ENCODE data around the gene FILIP1L. TPM values are rescaled to one million over a fixed set of nuclear protein-coding genes. Genes with fewer than 3 reads are reported as not detected.
A peak's percentile ranks its signal among the peaks of the same experiment; 100 is the strongest.

Gene FILIP1L
- total RNA-seq, 1 donor from 2014 or later = 29.2 TPM

DNA sequence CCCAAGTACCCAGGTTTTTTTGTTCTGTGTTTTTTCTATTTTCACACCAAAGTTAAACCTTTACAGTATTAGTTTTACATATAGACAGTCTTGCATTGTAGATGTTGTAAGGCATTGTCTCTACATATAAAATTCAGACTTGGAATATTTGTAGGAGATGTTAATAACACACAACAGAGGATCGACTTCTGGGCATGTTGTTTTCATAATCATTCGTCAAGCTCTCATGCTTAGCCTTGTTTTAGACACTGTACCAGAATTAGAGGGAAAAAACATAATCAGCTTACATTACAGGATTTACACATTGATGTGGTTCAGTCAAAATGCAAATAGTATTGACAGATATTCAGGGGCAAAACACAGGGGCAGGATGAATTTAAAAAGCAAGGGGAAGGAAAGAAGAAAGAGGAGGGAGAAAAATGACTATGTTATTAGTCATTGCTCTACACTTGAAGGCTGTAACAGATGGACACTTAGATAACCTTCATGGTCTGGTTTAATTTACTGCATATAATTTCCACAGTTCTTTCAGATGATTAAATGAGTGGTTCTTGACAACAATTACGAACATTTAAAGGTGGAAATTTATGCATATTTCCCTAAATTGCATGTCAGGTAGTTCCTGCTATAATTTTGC lies 289.2 kb downstream of the FILIP1L start:
- Histone ChIP-seq H3K4me1 (ENCODE audit: control insufficient read depth in 3 of 3, insufficient read depth in 3 of 3, low read length in 3 of 3) (peaks cover 0 to 15% (median 0%) of the 10 kb centered on the region in 3 donors), H3K36me3 (ENCODE audit: control insufficient read depth in 3 of 3, insufficient read depth in 3 of 3, low read length in 3 of 3) (peaks cover 5 to 9% (median 8%) of the 10 kb centered on the region in 3 donors), H3K4me3 (ENCODE audit: low read length in 3 of 3) (no peak overlapping the region), H3K27ac (ENCODE audit: low read depth, low read length) (no peak overlapping the region), H3K27me3 (ENCODE audit: control insufficient read depth in 3 of 3, insufficient read depth in 3 of 3, low read length in 3 of 3) (no peaks in the 10 kb centered on the region), H3K9me3 (ENCODE audit: control insufficient read depth in 3 of 3, low read length in 3 of 3) (no peaks in the 10 kb centered on the region), H3K9ac (ENCODE audit: low read depth in 1 of 3, low read length in 3 of 3) (no peak overlapping the region)

DNA sequence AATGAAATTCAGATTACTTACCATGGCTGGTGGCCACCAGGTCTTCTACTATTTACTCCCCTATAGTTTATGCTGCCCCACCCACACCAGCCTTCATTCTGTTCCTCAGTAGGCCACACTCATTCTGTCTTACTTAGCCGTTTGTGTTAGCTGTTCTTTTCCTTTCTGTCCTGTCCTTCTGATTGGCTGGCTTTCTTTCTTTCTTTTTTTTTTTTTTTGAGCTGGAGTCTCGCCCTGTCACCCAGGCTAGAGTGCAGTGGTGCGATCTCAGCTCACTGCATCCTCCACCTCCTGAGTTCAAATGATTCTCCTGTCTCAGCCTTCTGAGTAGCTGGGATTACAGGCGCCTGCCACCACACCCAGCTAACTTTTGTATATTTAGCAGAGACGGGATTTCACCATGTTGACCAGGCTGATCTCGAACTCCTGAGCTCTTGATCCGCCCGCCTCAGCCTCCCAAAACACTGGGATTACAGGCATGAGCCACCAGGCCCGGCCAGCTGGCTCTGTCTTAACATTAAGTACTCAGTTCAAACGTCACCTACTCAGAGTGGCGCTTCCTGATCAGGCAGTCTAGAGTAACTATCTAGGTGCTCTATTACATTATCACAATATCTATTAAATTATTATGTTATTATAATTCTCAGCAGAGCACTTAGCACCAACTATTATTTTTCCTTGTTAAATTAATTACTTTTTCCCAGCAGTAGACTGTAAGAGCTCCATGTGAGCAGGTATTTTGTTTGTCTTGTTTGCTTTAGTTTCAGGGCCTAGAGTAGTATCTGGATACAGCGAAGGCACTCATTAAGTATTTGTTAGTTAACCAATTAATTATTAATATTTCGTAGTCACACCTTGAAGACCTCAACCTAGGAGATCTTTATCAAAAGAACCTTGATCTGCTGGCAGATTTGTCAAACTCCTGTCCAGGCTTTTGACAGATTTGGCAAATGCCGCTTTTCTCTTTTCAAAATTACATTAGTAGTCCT lies 290.3 kb downstream of the FILIP1L start:
- peaks cover 0 to 3% (median 1%) of the 10 kb centered on the region in 3 donors for H3K36me3 ChIP-seq (ENCODE audit: control insufficient read depth in 3 of 3, insufficient read depth in 3 of 3, low read length in 3 of 3)
- peaks cover under 1 to 18% (median 1%) of the 10 kb centered on the region in 3 donors for H3K4me1 ChIP-seq (ENCODE audit: control insufficient read depth in 3 of 3, insufficient read depth in 3 of 3, low read length in 3 of 3)
- no peaks in the 10 kb centered on the region for H3K9me3 ChIP-seq (ENCODE audit: control insufficient read depth in 3 of 3, low read length in 3 of 3)
- H3K27ac ChIP-seq (ENCODE audit: low read depth, low read length) = peak overlapping the region; percentile 3
- H3K9ac ChIP-seq (ENCODE audit: low read depth in 1 of 3, low read length in 3 of 3) = no peak overlapping the region
- no peak overlapping the region for H3K4me3 ChIP-seq (ENCODE audit: low read length in 3 of 3)
- H3K27me3 ChIP-seq (ENCODE audit: control insufficient read depth in 3 of 3, insufficient read depth in 3 of 3, low read length in 3 of 3) = no peaks in the 10 kb centered on the region

- Histone ChIP-seq H3K27me3 (ENCODE audit: control insufficient read depth in 3 of 3, insufficient read depth in 3 of 3, low read length in 3 of 3) (no peaks in the 10 kb centered on the region), H3K9me3 (ENCODE audit: control insufficient read depth in 3 of 3, low read length in 3 of 3) (no peaks in the 10 kb centered on the region), H3K4me1 (ENCODE audit: control insufficient read depth in 3 of 3, insufficient read depth in 3 of 3, low read length in 3 of 3) (peaks cover 9 to 38% (median 18%) of the 10 kb centered on the region in 3 donors), H3K27ac (ENCODE audit: low read depth, low read length) (peak overlapping the region; percentile 92), H3K4me3 (ENCODE audit: low read length in 3 of 3) (peak overlapping the region; percentile 84 to 99 (median 96)), H3K36me3 (ENCODE audit: control insufficient read depth in 3 of 3, insufficient read depth in 3 of 3, low read length in 3 of 3) (no peaks in the 10 kb centered on the region), H3K9ac (ENCODE audit: low read depth in 1 of 3, low read length in 3 of 3) (peak overlapping the region in 1 of 3 donors; percentile 60)
Measured at GRCh38 chr3:99818818-99819217, 295.5 kb downstream of the FILIP1L start.

DNA sequence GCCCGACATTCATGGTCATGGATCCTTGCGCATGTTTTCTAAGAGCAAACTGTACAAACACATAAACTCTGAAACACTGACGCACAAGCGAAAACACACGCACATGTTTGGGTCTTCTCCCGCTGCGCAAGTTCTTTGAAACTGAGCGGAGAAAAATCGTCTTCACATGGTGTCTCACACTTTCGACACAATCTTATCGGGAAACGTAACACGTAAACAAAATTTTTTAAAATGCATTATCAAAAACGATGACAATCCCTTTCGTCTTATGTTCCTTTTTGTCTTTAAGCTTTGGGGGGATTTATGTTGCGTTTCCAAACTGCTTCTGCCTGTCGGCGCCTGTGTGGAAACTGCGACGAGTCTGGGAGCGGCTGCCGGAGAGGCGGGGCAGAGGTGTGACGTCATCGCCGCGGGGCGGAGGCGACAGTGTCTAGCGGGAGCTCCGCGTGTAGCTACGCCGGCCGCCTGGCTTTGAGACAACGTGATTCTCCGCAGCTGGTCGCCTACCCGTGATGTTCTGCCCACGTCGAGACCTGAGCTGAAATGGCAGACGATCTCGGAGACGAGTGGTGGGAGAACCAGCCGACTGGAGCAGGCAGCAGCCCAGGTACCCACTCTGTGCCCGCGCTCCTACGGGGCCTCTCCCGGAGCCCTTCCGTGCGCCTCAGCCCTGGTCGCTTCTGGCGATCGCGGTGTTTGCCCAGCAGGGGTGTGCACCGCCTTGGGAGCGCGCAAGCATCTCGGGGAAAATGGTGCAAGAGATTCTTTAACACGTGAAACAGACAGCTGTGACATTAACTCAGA lies 296.7 kb downstream of the FILIP1L start, which contains the start of gene CMSS1:
TSS of gene CMSS1 (plus strand) at position 426 of the 804 bp plus-strand sequence.
- Histone ChIP-seq H3K4me3 (ENCODE audit: low read length in 3 of 3) (peak within 1 kb of the TSS; percentile 84 to 99 (median 96)), H3K9ac (ENCODE audit: low read depth in 1 of 3, low read length in 3 of 3) (peak within 1 kb of the TSS; percentile 82 to 98 (median 93)), H3K27ac (ENCODE audit: low read depth, low read length) (peak within 1 kb of the TSS; percentile 92), H3K36me3 (ENCODE audit: control insufficient read depth in 3 of 3, insufficient read depth in 3 of 3, low read length in 3 of 3) (no peaks in the 10 kb centered on the region), H3K9me3 (ENCODE audit: control insufficient read depth in 3 of 3, low read length in 3 of 3) (no peaks in the 10 kb centered on the region), H3K27me3 (ENCODE audit: control insufficient read depth in 3 of 3, insufficient read depth in 3 of 3, low read length in 3 of 3) (no peaks in the 10 kb centered on the region), H3K4me1 (ENCODE audit: control insufficient read depth in 3 of 3, insufficient read depth in 3 of 3, low read length in 3 of 3) (peaks cover 9 to 35% (median 18%) of the 10 kb centered on the region in 3 donors)

- H3K4me3 ChIP-seq (ENCODE audit: low read length in 3 of 3) = peak overlapping the region; percentile 84 to 99 (median 96)
- no peaks in the 10 kb centered on the region for H3K9me3 ChIP-seq (ENCODE audit: control insufficient read depth in 3 of 3, low read length in 3 of 3)
- no peaks in the 10 kb centered on the region for H3K27me3 ChIP-seq (ENCODE audit: control insufficient read depth in 3 of 3, insufficient read depth in 3 of 3, low read length in 3 of 3)
- H3K4me1 ChIP-seq (ENCODE audit: control insufficient read depth in 3 of 3, insufficient read depth in 3 of 3, low read length in 3 of 3) = peaks cover 9 to 32% (median 18%) of the 10 kb centered on the region in 3 donors
- H3K36me3 ChIP-seq (ENCODE audit: control insufficient read depth in 3 of 3, insufficient read depth in 3 of 3, low read length in 3 of 3) = no peaks in the 10 kb centered on the region
- H3K27ac ChIP-seq (ENCODE audit: low read depth, low read length) = peak overlapping the region; percentile 92
- H3K9ac ChIP-seq (ENCODE audit: low read depth in 1 of 3, low read length in 3 of 3) = peak overlapping the region; percentile 82 to 98 (median 93)
Measured at GRCh38 chr3:99817047-99817436, 297.3 kb downstream of the FILIP1L start.

GRCh38 chr3:99810403-99810802 lies 303.9 kb downstream of the FILIP1L start:
- no peaks in the 10 kb centered on the region for H3K9me3 ChIP-seq (ENCODE audit: control insufficient read depth in 3 of 3, low read length in 3 of 3)
- H3K27me3 ChIP-seq (ENCODE audit: control insufficient read depth in 3 of 3, insufficient read depth in 3 of 3, low read length in 3 of 3) = no peaks in the 10 kb centered on the region
- no peaks in the 10 kb centered on the region for H3K36me3 ChIP-seq (ENCODE audit: control insufficient read depth in 3 of 3, insufficient read depth in 3 of 3, low read length in 3 of 3)
- H3K27ac ChIP-seq (ENCODE audit: low read depth, low read length) = no peak overlapping the region
- H3K9ac ChIP-seq (ENCODE audit: low read depth in 1 of 3, low read length in 3 of 3) = no peak overlapping the region
- no peak overlapping the region for H3K4me3 ChIP-seq (ENCODE audit: low read length in 3 of 3)
- H3K4me1 ChIP-seq (ENCODE audit: control insufficient read depth in 3 of 3, insufficient read depth in 3 of 3, low read length in 3 of 3) = peaks cover 0 to 11% (median 4%) of the 10 kb centered on the region in 3 donors

GRCh38 chr3:99809565-99809964 lies 304.7 kb downstream of the FILIP1L start:
- Histone ChIP-seq H3K9ac (ENCODE audit: low read depth in 1 of 3, low read length in 3 of 3) (no peak overlapping the region), H3K27ac (ENCODE audit: low read depth, low read length) (no peak overlapping the region), H3K9me3 (ENCODE audit: control insufficient read depth in 3 of 3, low read length in 3 of 3) (no peaks in the 10 kb centered on the region), H3K27me3 (ENCODE audit: control insufficient read depth in 3 of 3, insufficient read depth in 3 of 3, low read length in 3 of 3) (no peaks in the 10 kb centered on the region), H3K4me3 (ENCODE audit: low read length in 3 of 3) (no peak overlapping the region), H3K4me1 (ENCODE audit: control insufficient read depth in 3 of 3, insufficient read depth in 3 of 3, low read length in 3 of 3) (peaks cover 0 to 11% (median 4%) of the 10 kb centered on the region in 3 donors), H3K36me3 (ENCODE audit: control insufficient read depth in 3 of 3, insufficient read depth in 3 of 3, low read length in 3 of 3) (no peaks in the 10 kb centered on the region)

DNA sequence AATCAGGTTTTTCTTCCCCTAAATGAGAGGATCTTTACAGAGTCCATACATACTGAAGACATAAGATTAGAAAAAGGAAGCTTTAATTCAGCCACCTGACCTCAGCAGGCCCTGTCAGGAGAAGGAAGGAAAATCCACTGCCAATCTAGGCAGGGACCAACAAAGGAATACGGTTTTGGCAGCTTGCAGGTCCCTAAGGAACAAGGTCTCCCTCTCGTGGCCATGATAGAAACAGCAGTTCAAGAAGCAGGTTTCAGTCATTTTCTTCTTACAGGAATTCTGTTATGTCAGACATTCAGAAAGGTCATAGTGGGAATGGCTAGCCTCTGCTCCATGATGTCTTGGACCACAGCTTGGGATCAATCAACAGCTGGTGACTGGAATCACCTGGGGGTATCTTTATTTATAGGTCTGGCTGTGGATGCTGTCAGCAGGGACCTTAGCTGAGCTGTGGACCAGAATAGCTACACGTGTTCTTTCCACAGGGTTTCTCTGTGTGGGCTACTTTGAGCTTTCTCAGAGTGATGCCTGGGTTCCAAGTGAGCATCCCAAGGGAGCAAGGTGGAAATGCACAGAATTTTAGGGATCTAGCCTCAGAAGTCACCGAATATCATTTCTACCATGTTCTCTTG lies 306.0 kb downstream of the FILIP1L start:
- Histone ChIP-seq H3K4me1 (ENCODE audit: control insufficient read depth in 3 of 3, insufficient read depth in 3 of 3, low read length in 3 of 3) (peaks cover 0 to 11% (median 4%) of the 10 kb centered on the region in 3 donors), H3K36me3 (ENCODE audit: control insufficient read depth in 3 of 3, insufficient read depth in 3 of 3, low read length in 3 of 3) (no peaks in the 10 kb centered on the region), H3K27ac (ENCODE audit: low read depth, low read length) (no peak overlapping the region), H3K9ac (ENCODE audit: low read depth in 1 of 3, low read length in 3 of 3) (no peak overlapping the region), H3K4me3 (ENCODE audit: low read length in 3 of 3) (no peak overlapping the region), H3K9me3 (ENCODE audit: control insufficient read depth in 3 of 3, low read length in 3 of 3) (no peaks in the 10 kb centered on the region), H3K27me3 (ENCODE audit: control insufficient read depth in 3 of 3, insufficient read depth in 3 of 3, low read length in 3 of 3) (no peaks in the 10 kb centered on the region)

DNA sequence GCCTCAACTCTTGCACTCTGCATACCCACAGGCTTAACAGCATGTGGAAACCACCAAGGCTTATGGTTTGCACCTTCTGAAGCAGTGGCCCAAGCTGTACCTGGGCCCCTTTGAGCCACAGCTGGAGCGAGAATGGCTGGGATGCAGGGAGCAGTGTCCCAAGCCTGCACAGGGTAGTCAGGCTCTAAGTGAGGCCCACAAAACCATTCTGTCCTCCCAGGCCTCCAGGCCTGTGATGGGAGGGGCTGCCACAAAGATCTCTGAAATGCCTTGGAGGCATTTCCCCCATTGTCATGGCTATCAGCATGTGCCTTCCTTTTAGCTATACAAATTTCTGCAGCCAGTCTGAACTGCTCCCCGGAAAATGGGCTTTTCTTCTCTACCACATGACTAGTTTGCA lies 309.1 kb downstream of the FILIP1L start:
- H3K4me3 ChIP-seq (ENCODE audit: low read length in 3 of 3) = no peak overlapping the region
- no peak overlapping the region for H3K27ac ChIP-seq (ENCODE audit: low read depth, low read length)
- no peaks in the 10 kb centered on the region for H3K27me3 ChIP-seq (ENCODE audit: control insufficient read depth in 3 of 3, insufficient read depth in 3 of 3, low read length in 3 of 3)
- no peak overlapping the region for H3K9ac ChIP-seq (ENCODE audit: low read depth in 1 of 3, low read length in 3 of 3)
- H3K4me1 ChIP-seq (ENCODE audit: control insufficient read depth in 3 of 3, insufficient read depth in 3 of 3, low read length in 3 of 3) = peaks cover 0 to 8% (median 4%) of the 10 kb centered on the region in 3 donors
- H3K9me3 ChIP-seq (ENCODE audit: control insufficient read depth in 3 of 3, low read length in 3 of 3) = no peaks in the 10 kb centered on the region
- no peaks in the 10 kb centered on the region for H3K36me3 ChIP-seq (ENCODE audit: control insufficient read depth in 3 of 3, insufficient read depth in 3 of 3, low read length in 3 of 3)

Data from skeletal muscle tissue (tissue), 4 donors.